A673 (cell line): ENCODE results near the gene SEPTIN8. TPM values are rescaled to one million over a fixed set of nuclear protein-coding genes. Genes with fewer than 3 reads are reported as not detected.

Source experiments
- BruUV-seq: library from RNA; stranded (reverse); fragments of 400-500 nt; replicated peaks from 2 replicates; lab custom pipeline; 2021; lab: Mats Ljungman, UMichigan
- CTCF ChIA-PET: fragments of 300-600 bp; sonication (Branson Sonifier 250); formaldehyde crosslinking; loops from one replicate; lab custom pipeline; 2022; ENCODE audit warnings: antibody characterized with exemption; lab: Charles Lee
- POLR2A ChIA-PET: fragments of 300-600 bp; sonication (Branson Sonifier 250); formaldehyde crosslinking; loops from one replicate; lab custom pipeline; 2022; ENCODE audit warnings: antibody characterized with exemption; ENCODE audit not compliant: low non-redundant PET; lab: Charles Lee
- DNase-seq: peaks from one replicate; pipeline ENCODE4 v3.0.0-alpha.2; 2015; ENCODE audit warnings: low spot score
- H3K27ac ChIP-seq: fragments of 200-600 bp; sonication (generic); 2 replicates; pipeline ENCODE4 v1.5.1; 2016; ENCODE audit warnings: mixed run types, low read depth, mild to moderate bottlenecking, mixed read lengths, antibody characterized with exemption, low read length; ENCODE audit not compliant: poor library complexity, severe bottlenecking
- H3K27me3 ChIP-seq: fragments of 200-600 bp; sonication (generic); replicated peaks from 2 replicates; pipeline ENCODE4 v1.6.1; 2017; ENCODE audit warnings: mixed run types, low read depth, mild to moderate bottlenecking, mixed read lengths, antibody characterized with exemption, low read length; ENCODE audit not compliant: insufficient read depth, poor library complexity
- H3K36me3 ChIP-seq: fragments of 200-600 bp; sonication (generic); 2 replicates; pipeline ENCODE4 v1.6.1; 2016; ENCODE audit warnings: mixed run types, mild to moderate bottlenecking, mixed read lengths, antibody characterized with exemption, low read length; ENCODE audit not compliant: insufficient read depth, poor library complexity, severe bottlenecking
- H3K4me1 ChIP-seq: fragments of 200-600 bp; sonication (generic); 2 replicates; pipeline ENCODE4 v1.6.1; 2017; ENCODE audit warnings: mixed run types, mild to moderate bottlenecking, mixed read lengths, antibody characterized with exemption, low read length; ENCODE audit not compliant: insufficient read depth, poor library complexity, severe bottlenecking
- H3K4me3 ChIP-seq: fragments of 200-600 bp; sonication (generic); 2 replicates; pipeline ENCODE4 v1.5.1; 2016; ENCODE audit warnings: low read depth, mixed run types, mild to moderate bottlenecking, mixed read lengths, low read length; ENCODE audit not compliant: poor library complexity, severe bottlenecking
- H3K9me3 ChIP-seq: fragments of 200-600 bp; sonication (generic); 2 replicates; pipeline ENCODE4 v1.6.1; 2016; ENCODE audit warnings: mixed run types, low read depth, mild to moderate bottlenecking, mixed read lengths, antibody characterized with exemption, low read length; ENCODE audit not compliant: poor library complexity, severe bottlenecking
- CTCF ChIP-seq: fragments of 300-800, 200-600 bp; sonication (generic); conservative IDR thresholded peaks from 2 replicates; pipeline ENCODE4 v1.5.1; 2017; ENCODE audit warnings: low read depth, mild to moderate bottlenecking, antibody characterized with exemption, low read length, moderate library complexity, mixed read lengths
- EZH2 ChIP-seq: fragments of 200-600 bp; sonication (generic); IDR thresholded peaks from 2 replicates; pipeline ENCODE4 v1.6.1; 2017; ENCODE audit warnings: borderline replicate concordance, low read depth, mild to moderate bottlenecking, mixed read lengths, antibody characterized with exemption, low read length; ENCODE audit not compliant: poor library complexity, severe bottlenecking
- intact Hi-C: fragments of 100-400 bp; cut with micrococcal nuclease; formaldehyde crosslinking; loops from one replicate; pipeline ENCODE4 v1.10.0; 2022; ENCODE audit not compliant: unreplicated experiment
- total RNA-seq: library from RNA; stranded (reverse); gene quantifications from 2 replicates; pipeline ENCODE4 v1.2.3, GENCODE V29; 2021

The SEPTIN8 gene
- total RNA-seq, 1 experiment from 2014 or later: 26.4 TPM

- DNase-seq: no peak
- ChIA-PET POLR2A (no interaction called here), CTCF (no interaction called here)
- H3K27ac ChIP-seq: no peak overlapping the region
- intact Hi-C loops: no loop called here
- no peaks in the 10 kb centered on the region for H3K9me3 ChIP-seq
- H3K27me3 ChIP-seq: no peaks in the 10 kb centered on the region
- no TSS peak for BruUV-seq
- H3K36me3 ChIP-seq: no peaks in the 10 kb centered on the region
- TF ChIP-seq EZH2 (no peak), CTCF (no peak)
- H3K4me3 ChIP-seq: no peak overlapping the region
- H3K4me1 ChIP-seq: peaks cover 6% of the 10 kb centered on the region
Measured at GRCh38 chr5:132779961-132780360, 2.9 kb upstream of the SEPTIN8 start.

DNA sequence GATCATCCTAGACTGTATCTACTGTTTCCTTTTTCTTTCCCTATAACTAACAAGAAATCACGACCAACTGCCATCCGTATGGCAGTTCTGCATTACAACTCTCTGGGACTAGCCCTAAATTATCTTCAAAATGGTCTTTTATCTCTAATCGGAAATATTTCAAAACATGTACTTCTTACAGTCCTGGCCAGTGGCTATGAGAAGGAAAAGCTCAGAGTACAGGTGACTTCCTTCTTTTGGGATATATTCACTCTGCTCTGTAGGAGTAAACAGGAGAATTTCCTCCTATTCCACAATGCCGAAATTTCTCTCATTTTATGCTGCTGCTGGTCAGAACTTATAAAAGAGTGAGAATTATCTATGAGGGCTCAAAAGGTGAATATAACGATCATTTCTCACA, 1.8 kb upstream of the SEPTIN8 start:
- no peak for DNase-seq
- H3K4me1 ChIP-seq: peaks cover 6% of the 10 kb centered on the region
- H3K36me3 ChIP-seq: no peaks in the 10 kb centered on the region
- no peak overlapping the region for H3K4me3 ChIP-seq
- ChIA-PET POLR2A (no interaction called here), CTCF (no interaction called here)
- H3K9me3 ChIP-seq: no peaks in the 10 kb centered on the region
- no TSS peak for BruUV-seq
- TF ChIP-seq EZH2: no peak
- no peak for TF ChIP-seq CTCF
- no peaks in the 10 kb centered on the region for H3K27me3 ChIP-seq
- no peak overlapping the region for H3K27ac ChIP-seq
- intact Hi-C loops: no loop called here

- CTCF ChIA-PET: no interaction called here
- Histone ChIP-seq H3K4me1 (peaks cover 6% of the 10 kb centered on the region), H3K9me3 (no peaks in the 10 kb centered on the region), H3K4me3 (no peak overlapping the region), H3K27me3 (no peaks in the 10 kb centered on the region), H3K36me3 (no peaks in the 10 kb centered on the region), H3K27ac (no peak overlapping the region)
- no peak for TF ChIP-seq EZH2
- no peak for TF ChIP-seq CTCF
- POLR2A ChIA-PET: no interaction called here
- BruUV-seq: no TSS peak
- no peak for DNase-seq
- intact Hi-C loops: no loop called here
Measured at GRCh38 chr5:132778129-132778528, 1.1 kb upstream of the SEPTIN8 start.
